ENCODE measurements around the gene EBF3.

The EBF3 gene

GRCh38 chr10:129787557-129787956, 176.5 kb downstream of the EBF3 start:
- DNase-seq: no peak

- DNase-seq: no peak
Observed at GRCh38 chr10:129786216-129786615, 177.9 kb downstream of the EBF3 start.

DNA sequence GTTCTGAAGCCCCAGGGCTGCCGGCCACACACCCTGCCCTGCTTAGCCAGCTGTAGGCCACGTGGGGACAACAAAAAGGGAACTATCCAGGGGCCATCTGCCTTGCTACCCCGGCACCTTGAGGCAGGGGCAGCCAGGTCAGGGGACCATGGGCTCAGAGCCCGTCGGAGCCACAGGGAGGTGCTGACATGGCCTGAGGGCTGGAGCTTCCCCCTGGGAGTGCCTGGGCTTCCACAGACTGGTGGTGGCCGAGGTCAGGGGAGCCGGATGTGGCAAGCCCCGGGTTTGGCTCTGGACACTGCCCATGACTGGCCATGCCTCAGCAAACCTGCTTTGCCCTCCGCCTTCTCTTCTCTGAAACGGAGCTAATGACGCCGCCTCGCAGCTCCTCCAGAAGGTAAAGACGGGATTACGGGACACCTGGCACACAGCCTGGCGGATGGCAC, 178.5 kb downstream of the EBF3 start:
- DNase-seq: no peak

Measured in CD4-positive, alpha-beta T cell treated with Interleukin-17A for 4 hours (primary cell).